Left ventricle myocardium inferior (tissue), 1 donor: ENCODE data around the gene CACNG8. TPM values are rescaled to one million over a fixed set of nuclear protein-coding genes. Genes with fewer than 3 reads are reported as not detected.
"Not testable (repeated sequence)": the region's sequence is repeated elsewhere in the genome, so short reads cannot be mapped to it uniquely, and the experiment has no call there.

ENCODE experiments used
- DNase-seq: peaks from one replicate; pipeline ENCODE4 v3.0.0-alpha.2; 2020
- H3K27ac ChIP-seq: fragments of 200-600 bp; replicated peaks from 2 replicates; pipeline ENCODE4 v1.8.0; 2021
- H3K27me3 ChIP-seq: fragments of 200-600 bp; 2 replicates; pipeline ENCODE4 v1.8.0; 2021; ENCODE audit warnings: low read depth
- H3K36me3 ChIP-seq: fragments of 200-600 bp; 2 replicates; pipeline ENCODE4 v1.8.0; 2021
- H3K4me1 ChIP-seq: fragments of 200-600 bp; 2 replicates; pipeline ENCODE4 v1.8.0; 2021
- H3K4me3 ChIP-seq: fragments of 200-600 bp; 2 replicates; pipeline ENCODE4 v1.8.0; 2021; ENCODE audit warnings: mild to moderate bottlenecking, moderate library complexity
- H3K9me3 ChIP-seq: fragments of 200-600 bp; replicated peaks from 2 replicates; pipeline ENCODE4 v1.8.0; 2021
- intact Hi-C: fragments of 100-400 bp; cut with micrococcal nuclease; formaldehyde crosslinking; loops from one replicate; pipeline ENCODE4 v1.11.0; 2022
- total RNA-seq: library from RNA; stranded (reverse); fragmentation: NEBNext Ultra II Directional; extraction: Animal tissue kit (Norgen Biotek cat#: 25700); gene quantifications from one replicate; pipeline ENCODE4 v1.2.1, GENCODE V29; 2021
- TF ChIP-seq, protein P1 (sequence below): fragments of 200-600 bp; IDR thresholded peaks from 2 replicates; pipeline ENCODE4 v1.8.0; 2021; ENCODE audit warnings: antibody characterized with exemption, mild to moderate bottlenecking, borderline replicate concordance
- donor health status: DM: no; HTN: yes; CAD: no; lungs with severe emphysema.

CACNG8 gene
- total RNA-seq, 1 donor from 2014 or later: 0.16 TPM

DNA sequence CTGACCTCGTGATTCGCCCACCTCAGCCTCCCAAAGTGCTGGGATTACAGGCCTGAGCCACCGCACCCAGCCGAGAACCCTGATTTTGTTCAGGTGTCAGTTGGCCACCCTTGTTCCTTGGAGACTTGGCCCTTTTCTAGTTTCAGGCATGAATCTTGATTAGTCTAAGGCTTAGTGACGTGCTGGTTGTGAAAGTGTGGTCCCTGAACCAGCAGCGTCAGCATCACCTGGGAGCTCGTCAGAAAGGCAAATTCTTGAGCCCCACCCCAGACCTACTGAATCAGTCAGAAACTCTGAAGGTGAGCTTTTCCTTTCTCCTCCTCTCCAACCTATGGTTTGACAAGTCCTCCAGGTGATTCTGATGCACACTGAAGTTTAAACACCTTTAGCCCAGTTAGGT lies 63.9 kb downstream of the CACNG8 start:
- peaks cover 6% of the 10 kb centered on the region for H3K4me1 ChIP-seq
- no peak overlapping the region for H3K4me3 ChIP-seq
- no peak for DNase-seq
- TF ChIP-seq, protein P1, sequence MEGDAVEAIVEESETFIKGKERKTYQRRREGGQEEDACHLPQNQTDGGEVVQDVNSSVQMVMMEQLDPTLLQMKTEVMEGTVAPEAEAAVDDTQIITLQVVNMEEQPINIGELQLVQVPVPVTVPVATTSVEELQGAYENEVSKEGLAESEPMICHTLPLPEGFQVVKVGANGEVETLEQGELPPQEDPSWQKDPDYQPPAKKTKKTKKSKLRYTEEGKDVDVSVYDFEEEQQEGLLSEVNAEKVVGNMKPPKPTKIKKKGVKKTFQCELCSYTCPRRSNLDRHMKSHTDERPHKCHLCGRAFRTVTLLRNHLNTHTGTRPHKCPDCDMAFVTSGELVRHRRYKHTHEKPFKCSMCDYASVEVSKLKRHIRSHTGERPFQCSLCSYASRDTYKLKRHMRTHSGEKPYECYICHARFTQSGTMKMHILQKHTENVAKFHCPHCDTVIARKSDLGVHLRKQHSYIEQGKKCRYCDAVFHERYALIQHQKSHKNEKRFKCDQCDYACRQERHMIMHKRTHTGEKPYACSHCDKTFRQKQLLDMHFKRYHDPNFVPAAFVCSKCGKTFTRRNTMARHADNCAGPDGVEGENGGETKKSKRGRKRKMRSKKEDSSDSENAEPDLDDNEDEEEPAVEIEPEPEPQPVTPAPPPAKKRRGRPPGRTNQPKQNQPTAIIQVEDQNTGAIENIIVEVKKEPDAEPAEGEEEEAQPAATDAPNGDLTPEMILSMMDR: no peak
- no peaks in the 10 kb centered on the region for H3K36me3 ChIP-seq
- no peaks in the 10 kb centered on the region for H3K9me3 ChIP-seq
- H3K27me3 ChIP-seq: peaks cover 87% of the 10 kb centered on the region
- H3K27ac ChIP-seq: no peak overlapping the region
- intact Hi-C loops: loop anchor here (10.0 kb wide), 1 partner anchor 122 kb away; the partner anchor contains the start of gene CACNG7

DNA sequence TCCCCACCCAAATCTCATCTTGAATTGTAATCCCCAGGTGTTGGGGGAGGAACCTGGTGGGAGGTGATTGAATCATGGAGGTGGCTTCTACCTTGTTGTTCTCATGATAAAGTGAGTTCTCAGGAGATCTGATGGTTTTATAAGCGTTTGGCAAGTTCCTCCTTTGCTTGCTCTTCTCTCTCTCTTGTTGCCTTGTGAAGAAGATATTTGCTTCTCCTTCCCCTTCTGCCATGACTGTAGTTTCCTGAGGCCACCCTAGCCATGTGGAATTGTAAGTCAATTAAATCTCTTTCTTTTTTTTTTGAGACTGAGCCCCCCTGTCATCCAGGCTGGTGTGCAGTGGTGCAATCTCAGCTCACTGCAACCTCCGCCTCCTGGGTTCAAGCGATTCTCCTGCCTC lies 66.6 kb downstream of the CACNG8 start:
- no peaks in the 10 kb centered on the region for H3K9me3 ChIP-seq
- no peak for DNase-seq
- TF ChIP-seq, protein P1: no peak
- H3K4me3 ChIP-seq: no peak overlapping the region
- H3K36me3 ChIP-seq: no peaks in the 10 kb centered on the region
- no peaks in the 10 kb centered on the region for H3K4me1 ChIP-seq
- intact Hi-C loops: loop anchor here (10.0 kb wide), 1 partner anchor 124 kb away; the partner anchor contains the start of gene CACNG7
- peaks cover 84% of the 10 kb centered on the region for H3K27me3 ChIP-seq
- H3K27ac ChIP-seq: no peak overlapping the region

DNA sequence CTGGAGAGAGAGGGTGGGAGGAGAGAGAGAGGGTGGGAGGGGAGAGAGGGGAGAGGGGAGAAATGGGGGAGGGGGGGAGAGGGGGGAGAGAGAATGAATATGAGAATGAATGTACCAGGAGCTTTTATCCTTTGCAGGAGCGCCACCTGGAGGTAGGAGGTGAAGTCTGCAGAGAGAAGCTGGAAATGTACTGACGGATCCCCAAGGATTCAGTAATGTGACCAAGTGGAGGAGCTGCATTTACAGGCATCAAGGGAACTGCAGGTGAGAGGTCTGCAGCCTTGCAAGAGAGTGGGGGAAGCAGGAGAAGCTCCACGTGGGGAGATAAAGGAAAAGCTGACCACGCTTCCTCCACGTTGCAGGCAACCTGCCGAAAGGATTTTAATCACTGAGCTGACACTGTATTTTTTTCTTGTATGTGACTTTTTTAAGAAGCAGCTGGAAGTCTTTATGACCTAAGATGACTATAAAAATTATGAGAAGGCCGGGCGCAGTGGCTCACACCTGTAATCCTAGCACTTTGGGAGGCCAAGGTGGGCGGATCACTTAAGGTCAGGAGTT lies 67.3 kb downstream of the CACNG8 start:
- DNase-seq: peak; percentile 31
- no peak overlapping the region for H3K27ac ChIP-seq
- no peaks in the 10 kb centered on the region for H3K36me3 ChIP-seq
- TF ChIP-seq, protein P1: peak; percentile 62
- peaks cover 84% of the 10 kb centered on the region for H3K27me3 ChIP-seq
- no peaks in the 10 kb centered on the region for H3K4me1 ChIP-seq
- H3K9me3 ChIP-seq: no peaks in the 10 kb centered on the region
- no peak overlapping the region for H3K4me3 ChIP-seq
- intact Hi-C loops: loop anchor here (10.0 kb wide), 1 partner anchor 125 kb away; the partner anchor contains the start of gene CACNG7

DNA sequence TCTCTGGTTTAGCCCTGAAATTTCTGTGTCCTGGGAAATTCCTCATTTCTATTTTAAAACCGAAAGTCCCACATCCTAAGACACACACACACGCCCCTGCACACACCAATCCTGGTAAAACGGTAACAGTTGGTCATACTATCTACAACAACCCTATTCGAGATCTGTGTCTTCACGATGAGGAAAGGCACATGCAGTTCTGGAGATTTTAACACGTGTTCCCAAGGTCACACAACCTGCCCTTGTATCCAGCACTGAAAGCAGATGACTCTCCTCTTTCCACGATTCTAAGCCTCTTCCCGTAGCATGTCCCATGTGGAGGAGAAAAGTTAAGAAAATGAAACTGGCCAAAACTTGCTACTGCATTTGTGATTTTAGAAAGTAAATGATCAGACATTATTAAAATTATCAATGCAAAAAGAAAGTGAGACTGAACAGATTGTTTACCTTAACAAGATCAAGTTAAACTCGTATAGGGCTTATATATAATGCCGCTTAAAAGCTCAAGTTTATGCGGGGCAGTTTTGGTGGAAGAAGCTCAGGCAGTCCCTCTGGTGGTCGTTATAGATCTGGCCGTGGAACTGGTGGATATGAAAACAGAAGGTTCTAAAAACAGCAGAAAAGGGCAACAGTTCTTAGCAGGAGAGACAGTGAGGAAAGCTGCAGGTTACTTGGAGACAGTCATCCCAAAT lies 68.3 kb downstream of the CACNG8 start:
- intact Hi-C loops: no loop called here
- no peaks in the 10 kb centered on the region for H3K9me3 ChIP-seq
- H3K27ac ChIP-seq: no peak overlapping the region
- H3K4me3 ChIP-seq: peak overlapping the region; percentile 37
- TF ChIP-seq, protein P1: peak; percentile 40
- H3K36me3 ChIP-seq: no peaks in the 10 kb centered on the region
- no peak for DNase-seq
- no peaks in the 10 kb centered on the region for H3K4me1 ChIP-seq
- peaks cover 78% of the 10 kb centered on the region for H3K27me3 ChIP-seq

DNA sequence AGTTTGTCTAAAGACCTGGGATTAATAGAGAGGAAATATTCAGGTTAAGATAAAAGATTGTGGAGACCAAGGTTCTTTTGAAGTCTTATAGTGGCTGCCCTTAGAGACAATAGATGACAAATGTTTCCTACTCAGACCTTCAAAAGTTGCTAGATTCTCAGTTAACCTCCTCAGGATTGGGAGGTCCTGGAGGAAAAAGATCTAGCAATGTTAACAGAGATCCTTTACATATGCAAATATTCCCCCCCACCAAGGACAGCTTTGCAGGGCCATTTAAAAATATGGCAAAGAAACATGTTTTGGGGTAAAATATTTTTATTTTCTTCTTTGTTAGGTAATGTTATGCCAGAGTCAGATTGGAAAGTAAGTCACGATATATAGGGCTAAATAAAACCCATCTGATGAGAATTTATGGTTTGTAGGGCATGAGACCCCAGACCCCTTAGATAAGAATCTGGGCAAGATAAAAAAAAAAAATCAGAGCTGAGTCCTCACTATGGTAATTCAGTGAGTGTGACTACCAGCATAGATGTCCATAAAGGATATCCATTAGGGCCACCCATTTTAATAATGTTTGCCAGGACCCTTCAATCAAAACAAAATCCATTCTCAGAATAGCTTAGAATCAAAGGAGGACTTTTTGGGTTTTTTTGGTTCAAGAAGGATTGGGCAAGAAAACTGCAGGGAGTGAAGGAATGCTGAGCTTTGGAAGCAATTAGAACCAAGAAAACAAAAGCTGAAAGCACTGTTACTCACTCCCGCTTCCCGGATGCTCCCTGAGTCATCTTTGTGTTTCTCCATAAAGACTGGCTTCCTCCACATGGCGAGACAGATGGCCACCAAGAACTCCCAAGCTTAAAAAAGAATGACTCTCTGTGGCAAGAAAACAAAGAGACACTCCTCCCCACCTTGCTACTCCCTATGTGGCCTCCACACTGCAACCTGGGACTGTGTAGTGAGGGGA lies 72.8 kb downstream of the CACNG8 start:
- H3K4me1 ChIP-seq: no peaks in the 10 kb centered on the region
- no peak for DNase-seq
- H3K9me3 ChIP-seq: no peaks in the 10 kb centered on the region
- H3K4me3 ChIP-seq: no peak overlapping the region
- no peak overlapping the region for H3K27ac ChIP-seq
- H3K27me3 ChIP-seq: peaks cover 53% of the 10 kb centered on the region
- TF ChIP-seq, protein P1: no peak
- no peaks in the 10 kb centered on the region for H3K36me3 ChIP-seq
- intact Hi-C loops: no loop called here

DNA sequence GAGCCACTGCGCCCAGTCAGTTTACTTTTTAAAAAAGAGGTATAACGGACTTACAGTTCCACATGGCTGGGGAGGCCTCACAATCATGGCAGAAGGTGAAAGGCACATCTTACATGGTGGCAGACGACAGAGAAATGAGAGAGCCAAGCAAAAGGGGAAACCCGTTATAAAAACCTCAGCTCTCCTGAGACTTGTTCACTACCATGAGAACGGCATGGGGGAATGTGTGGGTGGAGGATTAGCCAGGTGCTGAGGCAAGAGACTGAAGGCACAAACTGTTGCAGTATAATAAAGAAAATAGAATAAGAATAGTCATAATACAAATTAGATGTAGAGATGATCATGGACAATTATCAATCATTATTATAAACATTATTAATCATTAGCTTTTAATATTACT lies 73.8 kb downstream of the CACNG8 start:
- intact Hi-C loops, H3K36me3 ChIP-seq, H3K4me3 ChIP-seq, H3K9me3 ChIP-seq, H3K27ac ChIP-seq, DNase-seq, H3K4me1 ChIP-seq: not testable (repeated sequence)
- H3K27me3 ChIP-seq: peaks cover 52% of the 10 kb centered on the region
